Measurements from ENCODE around the gene CPVL.

- TF ChIP-seq CTCF (IDR thresholded peaks at IDR 0.05; ENCODE audit: low read depth, low read length, poor library complexity, severe bottlenecking) (no peak), EZH2phosphoT487 (IDR thresholded peaks at IDR 0.05; ENCODE audit: borderline replicate concordance, low read length) (no peak)
Observed at GRCh38 chr7:28981161-28981465, 165.2 kb downstream of the CPVL start.
